Gastroesophageal sphincter (tissue), 3 donors: ENCODE results near the gene DDX10.

Experiments
- EP300 ChIP-seq: sonication (generic); formaldehyde crosslinking; IDR thresholded peaks from one replicate; pipeline ENCODE4 v1.6.1; 2017; ENCODE audit warnings: antibody characterized with exemption, mild to moderate bottlenecking
- POLR2A ChIP-seq, 2 donors: fragments of 450-650 bp; IDR thresholded peaks; one replicate each; pipeline ENCODE4 v1.6.1; 2017; ENCODE audit warnings: antibody characterized with exemption in 2 of 2, mild to moderate bottlenecking in 2 of 2, moderate library complexity in 1 of 2
- POLR2AphosphoS5 ChIP-seq: sonication (generic); formaldehyde crosslinking; IDR thresholded peaks from one replicate; pipeline ENCODE4 v1.6.1; 2017; ENCODE audit warnings: antibody characterized with exemption
- TF ChIP-seq, protein P1 (sequence below), 4 experiments: fragments of 200-600 bp in 2 of 4; fragments of 450-650 bp in 2 of 4; sonication (generic) in 1 of 4; IDR thresholded peaks; one replicate each; pipeline ENCODE4 v1.5.1; 2017 to 2019; ENCODE audit warnings: antibody characterized with exemption in 4 of 4, mild to moderate bottlenecking in 2 of 4, moderate library complexity in 2 of 4

DNA sequence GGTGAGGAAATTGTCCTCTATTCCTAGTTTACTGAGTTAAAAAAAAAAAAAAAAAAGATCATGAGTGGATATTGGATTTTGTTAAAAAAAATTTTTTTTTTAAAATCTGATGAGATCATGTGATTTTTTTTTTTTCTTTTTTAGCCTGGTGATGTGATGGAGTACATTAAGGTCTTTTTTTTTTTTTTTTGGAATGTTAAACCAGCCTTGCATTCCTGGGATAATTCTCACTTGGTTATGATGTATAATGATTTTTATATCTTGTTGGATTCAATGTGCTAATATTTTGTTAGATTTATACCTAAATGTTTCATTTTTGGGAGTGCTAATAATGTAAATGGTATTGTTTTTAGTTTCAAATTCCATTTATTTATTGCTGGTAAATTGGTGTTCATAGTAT is 43.3 kb downstream of the DDX10 start:
- TF ChIP-seq POLR2AphosphoS5 (no peak), EP300 (no peak), POLR2A (IDR thresholded peaks at IDR 0.05) (no peak)
- TF ChIP-seq, protein P1, sequence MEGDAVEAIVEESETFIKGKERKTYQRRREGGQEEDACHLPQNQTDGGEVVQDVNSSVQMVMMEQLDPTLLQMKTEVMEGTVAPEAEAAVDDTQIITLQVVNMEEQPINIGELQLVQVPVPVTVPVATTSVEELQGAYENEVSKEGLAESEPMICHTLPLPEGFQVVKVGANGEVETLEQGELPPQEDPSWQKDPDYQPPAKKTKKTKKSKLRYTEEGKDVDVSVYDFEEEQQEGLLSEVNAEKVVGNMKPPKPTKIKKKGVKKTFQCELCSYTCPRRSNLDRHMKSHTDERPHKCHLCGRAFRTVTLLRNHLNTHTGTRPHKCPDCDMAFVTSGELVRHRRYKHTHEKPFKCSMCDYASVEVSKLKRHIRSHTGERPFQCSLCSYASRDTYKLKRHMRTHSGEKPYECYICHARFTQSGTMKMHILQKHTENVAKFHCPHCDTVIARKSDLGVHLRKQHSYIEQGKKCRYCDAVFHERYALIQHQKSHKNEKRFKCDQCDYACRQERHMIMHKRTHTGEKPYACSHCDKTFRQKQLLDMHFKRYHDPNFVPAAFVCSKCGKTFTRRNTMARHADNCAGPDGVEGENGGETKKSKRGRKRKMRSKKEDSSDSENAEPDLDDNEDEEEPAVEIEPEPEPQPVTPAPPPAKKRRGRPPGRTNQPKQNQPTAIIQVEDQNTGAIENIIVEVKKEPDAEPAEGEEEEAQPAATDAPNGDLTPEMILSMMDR (IDR thresholded peaks at IDR 0.05) = no peak
